ENCODE results near the gene ARPC1B. TPM values are rescaled to one million over a fixed set of nuclear protein-coding genes. Genes with fewer than 3 reads are reported as not detected.

Gene ARPC1B
- total RNA-seq, 1 donor from 2014 or later: 33.6 TPM

DNA sequence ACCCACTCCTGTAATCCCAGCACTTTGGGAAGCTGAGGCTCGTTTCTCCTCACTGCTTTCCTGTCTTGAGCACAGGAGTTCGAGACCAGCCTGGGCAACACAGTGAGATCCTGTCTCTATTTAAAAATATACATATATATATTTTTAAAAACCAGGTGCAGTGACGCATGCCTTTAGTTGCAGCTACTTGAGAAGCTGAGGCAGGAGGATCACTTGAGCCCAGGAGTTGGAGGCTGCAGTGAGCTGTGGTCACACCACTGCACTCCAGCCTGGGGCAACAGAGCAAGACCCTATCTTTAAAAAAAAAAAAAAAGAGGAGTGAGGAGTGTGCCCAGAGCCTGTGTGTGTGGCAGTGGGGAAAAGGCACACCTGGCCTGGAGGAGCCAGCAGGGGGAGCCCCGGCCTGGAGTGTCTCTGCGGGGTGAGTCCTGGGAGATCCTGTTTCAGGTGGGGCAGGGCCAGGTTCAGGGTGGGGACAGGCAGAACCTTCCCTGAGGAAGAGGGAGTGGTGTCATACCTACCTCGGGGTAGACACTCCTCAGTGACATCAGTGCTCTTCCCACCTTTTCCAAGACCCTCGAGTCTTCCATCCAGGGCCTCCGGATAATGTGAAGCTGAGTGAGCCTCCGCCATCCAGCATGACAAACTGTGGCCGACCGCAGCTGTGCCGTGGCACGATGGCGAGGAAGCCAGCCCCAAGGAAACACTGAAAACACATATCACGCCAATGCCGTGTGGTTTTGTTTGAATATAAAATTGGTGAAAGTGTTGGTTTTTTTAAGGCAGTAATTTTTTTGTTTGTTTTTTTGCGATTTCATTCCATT, 9.0 kb upstream of the ARPC1B start:
- no peak for DNase-seq
- TF ChIP-seq, protein P1, sequence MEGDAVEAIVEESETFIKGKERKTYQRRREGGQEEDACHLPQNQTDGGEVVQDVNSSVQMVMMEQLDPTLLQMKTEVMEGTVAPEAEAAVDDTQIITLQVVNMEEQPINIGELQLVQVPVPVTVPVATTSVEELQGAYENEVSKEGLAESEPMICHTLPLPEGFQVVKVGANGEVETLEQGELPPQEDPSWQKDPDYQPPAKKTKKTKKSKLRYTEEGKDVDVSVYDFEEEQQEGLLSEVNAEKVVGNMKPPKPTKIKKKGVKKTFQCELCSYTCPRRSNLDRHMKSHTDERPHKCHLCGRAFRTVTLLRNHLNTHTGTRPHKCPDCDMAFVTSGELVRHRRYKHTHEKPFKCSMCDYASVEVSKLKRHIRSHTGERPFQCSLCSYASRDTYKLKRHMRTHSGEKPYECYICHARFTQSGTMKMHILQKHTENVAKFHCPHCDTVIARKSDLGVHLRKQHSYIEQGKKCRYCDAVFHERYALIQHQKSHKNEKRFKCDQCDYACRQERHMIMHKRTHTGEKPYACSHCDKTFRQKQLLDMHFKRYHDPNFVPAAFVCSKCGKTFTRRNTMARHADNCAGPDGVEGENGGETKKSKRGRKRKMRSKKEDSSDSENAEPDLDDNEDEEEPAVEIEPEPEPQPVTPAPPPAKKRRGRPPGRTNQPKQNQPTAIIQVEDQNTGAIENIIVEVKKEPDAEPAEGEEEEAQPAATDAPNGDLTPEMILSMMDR (IDR thresholded peaks at IDR 0.05; ENCODE audit: borderline replicate concordance): peak; percentile 62
- H3K9me3 ChIP-seq (replicated peaks): no peaks in the 10 kb centered on the region
- no peak overlapping the region for H3K27ac ChIP-seq (replicated peaks)
- no peaks in the 10 kb centered on the region for H3K4me1 ChIP-seq
- peaks cover 82% of the 10 kb centered on the region for H3K36me3 ChIP-seq
- intact Hi-C loops (cut with micrococcal nuclease): no loop called here
- no peak overlapping the region for H3K4me3 ChIP-seq
- H3K27me3 ChIP-seq (ENCODE audit: low read depth): no peaks in the 10 kb centered on the region

DNA sequence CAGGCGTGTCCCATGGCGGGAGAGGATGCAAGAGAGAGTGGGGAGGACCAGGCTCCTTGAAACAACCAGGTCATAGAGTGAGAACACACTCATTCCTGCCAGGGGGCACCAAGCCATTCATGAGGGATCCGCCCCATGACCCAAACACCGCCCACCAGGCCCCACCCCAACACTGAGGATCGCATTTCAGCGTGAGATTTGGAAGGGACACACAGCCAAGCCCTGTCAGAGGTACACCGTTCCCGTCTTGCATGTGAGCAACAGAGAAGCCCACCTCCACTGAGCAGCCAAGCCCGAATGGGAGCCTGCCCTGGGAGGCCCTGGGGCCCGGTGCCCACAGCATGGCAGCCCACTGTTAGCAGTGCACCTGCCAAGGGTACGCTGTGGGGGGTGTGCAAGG, 7.9 kb upstream of the ARPC1B start:
- Histone ChIP-seq H3K27me3 (ENCODE audit: low read depth) (no peaks in the 10 kb centered on the region), H3K27ac (replicated peaks) (no peak overlapping the region), H3K4me1 (no peaks in the 10 kb centered on the region), H3K9me3 (replicated peaks) (no peaks in the 10 kb centered on the region), H3K4me3 (no peak overlapping the region), H3K36me3 (peaks cover 70% of the 10 kb centered on the region)
- TF ChIP-seq, protein P1 (IDR thresholded peaks at IDR 0.05; ENCODE audit: borderline replicate concordance): no peak
- DNase-seq: no peak
- intact Hi-C loops (cut with micrococcal nuclease): no loop called here

DNA sequence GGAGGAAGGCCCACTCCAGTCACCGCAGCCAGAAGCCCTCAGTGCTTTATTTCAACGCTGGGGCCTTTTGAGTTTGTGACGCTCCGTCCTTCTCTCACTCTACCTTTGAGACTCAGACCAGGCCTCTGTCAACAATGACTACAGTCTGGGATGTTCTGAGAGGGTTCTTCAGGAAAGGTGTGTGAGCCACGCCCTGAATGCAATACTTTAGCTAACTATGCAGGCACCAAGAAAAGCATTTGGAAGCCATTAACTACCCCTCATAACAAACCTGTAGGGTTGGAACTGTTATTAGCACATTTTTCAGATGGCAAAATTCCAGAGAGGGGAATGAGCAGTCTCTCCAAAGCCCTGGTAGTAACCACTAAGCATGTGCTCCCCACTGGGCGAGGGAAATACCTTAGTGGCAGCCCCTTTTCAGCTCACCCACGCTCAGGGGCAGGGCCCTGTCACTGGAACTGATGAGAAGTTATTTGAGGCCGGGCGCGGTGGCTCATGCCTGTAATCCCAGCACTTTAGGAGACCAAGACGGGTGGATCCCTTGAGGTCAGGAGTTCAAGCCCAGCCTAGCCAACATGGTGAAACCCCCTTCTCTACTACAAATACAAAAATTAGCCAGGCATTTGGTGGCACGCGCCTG, 5.7 kb upstream of the ARPC1B start:
- Histone ChIP-seq H3K27ac (replicated peaks) (no peak overlapping the region), H3K4me1 (peaks cover 12% of the 10 kb centered on the region), H3K4me3 (no peak overlapping the region), H3K36me3 (peaks cover 48% of the 10 kb centered on the region), H3K27me3 (ENCODE audit: low read depth) (no peaks in the 10 kb centered on the region), H3K9me3 (replicated peaks) (no peaks in the 10 kb centered on the region)
- TF ChIP-seq, protein P1 (IDR thresholded peaks at IDR 0.05; ENCODE audit: borderline replicate concordance): no peak
- intact Hi-C loops (cut with micrococcal nuclease): no loop called here
- DNase-seq: no peak

DNA sequence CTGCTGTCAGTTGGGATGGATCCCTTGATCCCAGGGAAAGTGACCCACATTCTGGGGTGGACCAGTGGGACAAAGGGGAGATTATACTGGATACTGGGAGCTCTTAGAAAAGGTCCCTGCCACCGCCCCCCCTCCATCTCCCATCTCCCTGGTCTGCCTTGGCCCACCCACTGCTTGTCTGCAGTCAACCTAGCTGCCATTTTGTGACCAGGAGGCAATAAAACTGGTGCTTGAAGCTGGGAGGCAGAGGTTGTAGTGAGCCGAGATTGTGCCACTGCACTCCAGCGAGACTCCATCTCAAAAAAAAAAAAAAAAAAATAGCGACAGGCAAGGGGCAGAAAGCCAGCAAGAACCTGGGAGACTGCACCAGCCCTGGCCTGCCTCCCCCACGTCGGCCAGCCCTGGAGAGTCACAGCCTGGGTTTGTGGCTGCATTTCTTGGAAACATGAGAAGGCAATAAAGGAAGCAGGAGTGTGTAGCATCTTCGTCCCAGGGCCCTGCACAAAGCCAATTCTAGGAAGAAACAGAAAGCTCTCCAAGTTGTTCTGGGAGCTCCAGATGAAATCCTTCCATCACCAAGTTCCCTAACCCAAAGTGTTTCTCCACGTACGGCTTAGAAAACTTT, 4.7 kb upstream of the ARPC1B start:
- no peaks in the 10 kb centered on the region for H3K9me3 ChIP-seq (replicated peaks)
- no peaks in the 10 kb centered on the region for H3K27me3 ChIP-seq (ENCODE audit: low read depth)
- H3K4me3 ChIP-seq: no peak overlapping the region
- intact Hi-C loops (cut with micrococcal nuclease): no loop called here
- DNase-seq: no peak
- peak overlapping the region; percentile 15 for H3K27ac ChIP-seq (replicated peaks)
- H3K36me3 ChIP-seq: peaks cover 38% of the 10 kb centered on the region
- TF ChIP-seq, protein P1 (IDR thresholded peaks at IDR 0.05; ENCODE audit: borderline replicate concordance): no peak
- H3K4me1 ChIP-seq: peaks cover 23% of the 10 kb centered on the region

DNA sequence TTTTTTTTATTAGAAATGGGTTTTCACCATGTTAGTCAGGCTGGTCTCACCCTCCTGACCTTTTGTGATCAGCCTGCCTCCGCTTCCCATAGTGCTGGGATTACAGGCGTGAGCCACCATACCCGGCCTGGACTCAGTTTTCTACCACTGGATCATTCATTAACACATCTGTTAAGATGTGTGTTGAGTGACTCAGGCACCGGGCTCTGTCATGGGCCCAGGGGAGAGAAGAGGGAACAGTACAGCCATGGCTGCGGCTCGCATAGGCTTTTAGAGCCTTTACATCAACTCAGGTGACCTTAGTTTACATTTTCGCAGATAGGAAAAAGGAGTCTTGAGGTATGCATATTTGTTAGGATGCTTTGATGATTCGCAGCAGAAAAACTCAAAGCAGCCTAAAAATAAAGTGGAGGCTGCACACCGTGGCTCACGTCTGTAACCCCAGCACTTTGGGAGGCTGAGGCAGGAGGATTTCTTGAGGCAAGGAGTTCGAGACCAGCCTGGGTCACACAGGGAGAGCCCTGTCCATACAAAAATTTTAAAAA, 3.1 kb upstream of the ARPC1B start:
- H3K4me3 ChIP-seq: no peak overlapping the region
- H3K27me3 ChIP-seq (ENCODE audit: low read depth): no peaks in the 10 kb centered on the region
- peaks cover 22% of the 10 kb centered on the region for H3K36me3 ChIP-seq
- TF ChIP-seq, protein P1 (IDR thresholded peaks at IDR 0.05; ENCODE audit: borderline replicate concordance): no peak
- intact Hi-C loops (cut with micrococcal nuclease): no loop called here
- H3K27ac ChIP-seq (replicated peaks): no peak overlapping the region
- no peaks in the 10 kb centered on the region for H3K9me3 ChIP-seq (replicated peaks)
- peaks cover 38% of the 10 kb centered on the region for H3K4me1 ChIP-seq
- DNase-seq: no peak

Measured in left ventricle myocardium inferior (tissue), 1 donor.